DMS114 treated with DMSO at 0.1 percent for 48 hours (cell line): Measurements from ENCODE around the gene ALDH4A1.
A peak's percentile ranks its signal among the peaks of the same experiment; 100 is the strongest.

Experiments
- DNase-seq: peaks from one replicate; lab custom pipeline; 2025; ENCODE audit not compliant: unreplicated experiment; lab: John Stamatoyannopoulos, UW

Gene ALDH4A1

GRCh38 chr1:18922848-18923755 is 20.7 kb upstream of the ALDH4A1 start:
- no peak for DNase-seq

- no peak for DNase-seq
These were observed 20.0 kb upstream of the ALDH4A1 start for GRCh38 chr1:18922319-18922726.

GRCh38 chr1:18921516-18922251 is 19.3 kb upstream of the ALDH4A1 start:
- no peak for DNase-seq

DNA sequence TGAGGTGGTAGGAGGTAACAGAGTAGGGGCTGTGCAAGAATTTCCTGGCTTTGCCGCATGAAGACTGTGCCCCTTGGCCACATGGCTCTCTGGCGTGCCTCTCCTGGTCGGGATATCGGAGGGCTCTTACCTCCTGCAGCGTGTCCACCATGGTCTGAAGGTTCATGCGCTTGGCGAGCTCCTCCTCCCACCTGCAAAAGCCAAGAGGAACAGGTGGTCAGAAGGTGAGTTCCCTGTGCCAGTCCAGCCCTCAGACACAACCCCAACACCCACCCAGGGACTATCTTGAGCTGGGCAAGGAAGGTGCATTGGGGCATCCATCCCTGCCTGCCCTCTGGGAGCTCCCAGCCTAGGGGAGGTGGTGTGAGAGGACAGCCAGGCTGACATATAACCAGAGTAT is 18.6 kb upstream of the ALDH4A1 start:
- DNase-seq: no peak

GRCh38 chr1:18919956-18920355 is 17.6 kb upstream of the ALDH4A1 start:
- DNase-seq: no peak

DNA sequence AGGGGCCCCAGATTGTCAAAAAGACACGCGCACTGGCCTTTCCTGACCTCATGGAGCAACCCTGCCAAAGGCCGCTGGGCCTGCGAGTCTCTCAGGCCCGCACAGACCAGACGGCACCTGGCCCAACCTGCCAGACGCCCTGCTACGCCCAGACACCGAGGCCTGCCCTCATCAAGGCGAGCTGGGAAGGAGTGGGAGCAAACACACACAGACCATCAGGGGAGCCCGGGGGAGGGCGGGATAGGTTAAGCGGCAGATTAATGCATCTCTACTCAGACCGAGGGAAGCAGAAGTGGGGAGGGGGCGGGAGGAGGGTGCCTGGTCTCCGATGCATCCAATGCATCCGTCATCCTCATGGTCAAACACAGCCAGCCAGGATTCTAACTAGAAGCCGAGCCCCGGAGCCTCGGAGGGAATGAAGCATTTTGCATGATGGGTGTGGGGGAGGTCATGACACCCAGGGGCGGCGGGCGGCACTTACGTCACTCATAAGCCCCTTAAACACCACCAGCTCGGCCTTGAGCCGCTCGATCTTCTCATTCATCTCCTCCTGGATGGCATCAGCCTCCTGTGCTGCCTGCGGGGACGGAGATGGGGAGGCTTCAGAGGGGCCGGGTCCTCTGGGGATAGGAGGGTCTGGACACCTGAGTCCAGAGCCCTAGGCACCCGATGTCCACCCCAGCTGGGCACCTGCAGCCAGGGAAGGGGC is 17.0 kb upstream of the ALDH4A1 start:
- no peak for DNase-seq

DNA sequence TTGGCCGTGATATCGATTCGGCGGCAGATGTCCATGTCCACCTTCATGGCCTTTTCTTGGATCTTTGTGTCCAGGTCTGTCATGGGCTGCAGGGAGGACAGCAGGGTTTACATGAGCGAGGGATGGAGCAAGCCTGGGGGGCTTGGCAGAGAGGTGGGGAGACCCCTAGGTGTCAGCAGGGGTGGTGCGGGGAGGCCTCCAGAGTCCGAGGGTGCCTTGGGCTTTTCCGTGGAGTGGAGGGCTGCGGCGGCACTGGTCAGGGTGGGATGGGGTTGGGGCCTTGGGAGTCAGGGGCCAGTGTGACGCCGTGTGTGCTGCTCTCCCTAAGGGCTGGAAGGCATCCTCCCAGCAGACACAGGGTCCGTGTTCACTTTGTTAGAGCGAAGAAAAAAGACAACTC is 16.1 kb upstream of the ALDH4A1 start:
- no peak for DNase-seq

GRCh38 chr1:18917071-18917799 is 14.9 kb upstream of the ALDH4A1 start:
- DNase-seq: no peak

DNA sequence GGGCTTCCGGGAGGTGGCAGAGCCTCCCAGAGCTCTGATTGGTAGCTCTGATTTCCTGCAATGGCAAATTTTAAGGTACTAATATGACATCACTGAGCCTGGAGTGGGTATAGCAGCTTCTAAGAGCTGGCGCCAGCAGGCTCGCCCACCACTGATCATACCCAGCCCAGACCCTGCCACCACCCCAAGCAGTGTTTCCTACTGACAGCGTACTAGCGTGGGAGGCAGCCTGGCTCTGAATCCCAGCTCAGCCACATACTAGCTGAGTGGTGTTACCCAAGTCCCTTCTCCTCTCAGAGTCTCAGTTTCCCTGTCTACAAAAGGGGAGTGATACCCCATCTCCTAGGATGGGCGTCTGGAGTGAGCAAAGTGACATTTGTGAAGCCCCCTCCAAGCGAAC is 13.0 kb upstream of the ALDH4A1 start:
- no peak for DNase-seq

DNA sequence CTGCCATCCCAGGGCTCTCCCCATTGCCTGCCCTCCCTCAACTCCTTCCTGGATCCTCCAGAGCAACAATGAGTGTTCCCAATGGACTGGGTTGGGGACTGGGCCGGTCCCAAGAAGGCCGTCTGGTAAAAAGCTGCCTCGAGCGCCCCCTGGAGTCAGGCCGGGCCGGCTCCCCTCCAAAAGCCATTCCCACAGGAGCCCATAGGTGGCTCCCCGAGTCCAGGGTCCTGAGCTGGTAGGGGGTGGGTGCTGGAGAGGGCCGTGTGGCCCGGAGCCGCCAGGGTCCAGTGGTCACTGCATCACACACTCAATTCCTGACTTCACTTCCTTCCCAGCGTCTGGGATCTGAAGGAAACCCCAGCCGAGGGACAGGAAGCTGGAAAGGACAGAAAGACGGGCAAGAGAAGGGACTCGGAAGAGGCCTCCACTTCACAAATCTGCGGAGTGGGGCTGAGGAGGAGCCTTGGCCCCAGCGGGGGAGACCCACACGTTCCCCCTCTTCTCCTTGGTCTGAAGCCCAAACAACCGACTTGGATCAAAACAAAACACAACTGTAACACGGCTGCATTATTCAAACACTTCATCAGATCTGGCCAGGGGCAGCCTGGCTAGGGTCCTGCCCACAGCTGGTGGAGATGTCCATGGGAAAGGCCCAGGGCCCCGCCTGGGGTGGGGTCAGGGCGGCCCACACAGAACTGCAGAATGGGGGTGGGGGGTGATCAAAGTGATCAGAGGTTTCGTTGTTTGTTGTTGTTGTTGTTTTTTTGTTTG is 10.9 kb upstream of the ALDH4A1 start:
- peak; percentile 24 for DNase-seq

GRCh38 chr1:18912550-18912949 is 10.2 kb upstream of the ALDH4A1 start:
- no peak for DNase-seq

- no peak for DNase-seq
These were observed 6.8 kb upstream of the ALDH4A1 start for GRCh38 chr1:18908911-18909771.

DNA sequence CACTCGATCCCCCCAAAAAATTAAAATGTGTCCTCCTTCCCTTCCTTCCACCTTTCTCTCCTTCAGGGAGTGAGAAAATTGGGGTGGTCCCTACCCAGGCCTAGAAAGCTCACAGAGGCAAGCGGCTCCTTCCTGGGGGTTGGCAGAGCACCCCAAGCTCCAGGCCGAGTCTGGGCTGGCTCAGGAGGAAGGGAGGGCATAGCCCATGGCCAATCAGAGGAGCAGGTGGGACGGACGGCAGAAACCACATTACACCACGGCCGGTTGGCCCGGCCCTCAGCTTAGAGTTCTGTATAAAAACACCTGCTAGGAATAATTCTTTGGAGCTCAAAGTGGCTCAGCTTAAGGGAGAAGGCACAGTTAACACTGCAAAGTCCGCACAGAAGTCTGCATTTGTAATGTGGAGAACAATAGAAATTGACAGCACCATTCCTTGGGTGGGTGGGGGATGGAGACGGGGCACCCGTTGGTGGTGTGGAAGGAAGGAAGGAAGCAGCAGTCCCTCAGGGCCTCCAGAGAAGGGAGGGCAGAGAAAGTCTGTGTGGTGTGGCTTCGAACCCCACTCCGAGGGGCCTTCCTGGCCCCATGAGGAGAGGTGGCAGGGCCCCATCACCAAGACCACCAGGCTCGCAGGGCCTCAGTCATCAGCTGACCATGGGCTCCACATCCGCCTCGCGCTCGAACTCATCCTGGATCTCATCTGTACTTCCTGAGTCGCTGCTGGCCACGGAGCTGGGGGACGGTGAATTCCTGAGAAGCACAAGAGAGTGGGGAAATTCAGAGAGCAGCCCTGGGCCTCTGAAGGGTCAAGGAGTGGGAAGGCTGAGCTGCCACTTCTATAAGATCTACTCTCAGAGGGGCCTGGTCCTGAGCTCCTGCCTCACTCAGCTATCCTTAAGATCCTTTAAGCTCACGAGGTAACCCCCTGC is 5.8 kb upstream of the ALDH4A1 start:
- DNase-seq: no peak

DNA sequence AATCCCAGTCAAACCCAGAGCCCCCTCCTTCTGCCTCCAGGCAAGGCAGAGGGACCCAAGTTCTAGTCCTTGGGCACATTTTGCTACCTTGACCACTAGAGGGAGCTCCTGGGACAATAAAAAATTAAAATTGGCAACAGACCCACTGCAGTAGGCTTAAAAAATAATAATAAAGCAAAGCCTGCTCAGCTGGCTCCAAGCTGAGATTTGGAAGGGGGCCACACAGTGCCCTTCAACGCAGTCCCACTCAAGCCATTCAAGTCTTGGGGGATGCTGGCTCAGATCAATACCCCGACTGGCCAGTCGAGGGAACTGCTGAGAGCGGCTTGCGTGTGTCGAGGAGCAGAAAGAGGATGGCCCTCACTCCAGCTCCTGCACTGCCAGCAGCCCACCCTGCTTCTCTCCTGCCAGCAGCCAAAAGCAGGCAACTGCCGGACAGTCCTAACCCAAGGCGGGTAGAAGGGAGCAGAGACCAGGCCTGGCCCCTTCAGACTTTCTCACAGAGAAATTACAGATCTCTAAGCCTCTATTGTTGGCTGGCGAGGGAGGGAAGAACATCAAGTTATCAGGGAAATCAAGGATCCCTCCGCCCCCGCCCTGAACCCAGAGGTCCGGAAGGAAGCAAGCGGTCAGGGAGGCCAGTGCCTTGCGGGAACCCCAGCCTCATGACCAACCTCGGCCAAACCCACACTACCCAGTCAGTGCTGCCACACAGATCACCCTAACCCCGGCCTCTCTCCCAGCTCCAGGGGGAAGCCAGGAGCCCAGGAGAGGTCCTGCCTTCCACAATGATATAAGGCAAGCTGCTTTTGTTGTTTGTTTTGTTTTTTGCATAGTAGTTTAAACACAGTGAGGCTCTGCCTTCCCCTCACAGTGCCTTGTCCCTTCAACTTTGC is 4.9 kb upstream of the ALDH4A1 start:
- DNase-seq: peak; percentile 47

DNA sequence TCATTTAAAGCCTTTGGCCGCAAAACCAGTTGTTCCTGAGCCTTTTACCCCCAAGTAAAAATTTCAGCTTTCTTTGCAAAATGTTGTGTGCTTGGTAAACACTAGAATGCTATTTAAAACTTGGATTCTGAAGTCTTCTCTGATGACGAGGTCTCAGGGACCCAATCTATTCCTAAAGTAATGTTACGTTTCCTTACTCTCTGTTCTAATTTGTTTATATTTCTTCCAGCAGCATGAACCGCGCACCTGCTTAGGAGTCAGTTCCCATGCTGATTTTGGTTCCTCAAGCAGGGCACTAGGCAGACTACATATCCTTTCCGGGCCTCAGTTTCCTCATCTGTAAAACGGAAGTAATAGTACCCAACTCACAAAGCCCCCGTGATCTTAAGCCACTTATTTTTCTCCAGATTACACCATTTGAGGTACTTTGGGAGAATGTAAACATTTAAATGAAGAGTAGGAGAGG is 969 bp upstream of the ALDH4A1 start:
- no peak for DNase-seq

DNA sequence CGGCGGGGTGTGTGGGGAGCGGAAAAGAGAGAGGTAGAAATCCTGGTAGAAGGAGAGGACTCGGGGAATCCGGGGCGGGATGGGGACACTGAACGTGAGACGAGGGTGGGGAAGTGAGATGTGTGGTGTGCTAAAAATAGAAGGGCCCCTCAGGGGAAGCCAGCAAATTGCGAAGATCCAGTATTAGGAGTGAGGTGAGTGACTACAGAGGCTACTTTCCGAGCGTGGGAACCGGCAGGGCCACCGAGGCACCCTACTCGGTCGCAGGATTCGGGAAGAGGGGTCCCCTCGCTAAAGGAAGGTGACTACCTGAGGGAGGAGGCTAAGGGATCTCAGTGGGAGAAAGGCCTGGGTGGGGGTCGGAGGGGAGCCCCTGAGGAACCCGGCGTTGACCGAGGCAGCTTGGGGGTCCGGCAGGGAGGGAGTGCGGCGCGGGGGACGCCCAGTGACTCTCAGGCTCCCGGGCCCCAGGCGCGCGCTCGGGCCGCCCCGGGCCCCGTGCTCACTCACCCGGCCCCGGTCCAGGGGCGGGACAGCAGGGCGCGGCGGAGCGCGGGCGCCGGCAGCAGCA is 318 bp downstream of the ALDH4A1 start:
- no peak for DNase-seq
